Measurements from ENCODE around the gene LIAS.
A peak's percentile ranks its signal among the peaks of the same experiment; 100 is the strongest.

The LIAS gene

DNA sequence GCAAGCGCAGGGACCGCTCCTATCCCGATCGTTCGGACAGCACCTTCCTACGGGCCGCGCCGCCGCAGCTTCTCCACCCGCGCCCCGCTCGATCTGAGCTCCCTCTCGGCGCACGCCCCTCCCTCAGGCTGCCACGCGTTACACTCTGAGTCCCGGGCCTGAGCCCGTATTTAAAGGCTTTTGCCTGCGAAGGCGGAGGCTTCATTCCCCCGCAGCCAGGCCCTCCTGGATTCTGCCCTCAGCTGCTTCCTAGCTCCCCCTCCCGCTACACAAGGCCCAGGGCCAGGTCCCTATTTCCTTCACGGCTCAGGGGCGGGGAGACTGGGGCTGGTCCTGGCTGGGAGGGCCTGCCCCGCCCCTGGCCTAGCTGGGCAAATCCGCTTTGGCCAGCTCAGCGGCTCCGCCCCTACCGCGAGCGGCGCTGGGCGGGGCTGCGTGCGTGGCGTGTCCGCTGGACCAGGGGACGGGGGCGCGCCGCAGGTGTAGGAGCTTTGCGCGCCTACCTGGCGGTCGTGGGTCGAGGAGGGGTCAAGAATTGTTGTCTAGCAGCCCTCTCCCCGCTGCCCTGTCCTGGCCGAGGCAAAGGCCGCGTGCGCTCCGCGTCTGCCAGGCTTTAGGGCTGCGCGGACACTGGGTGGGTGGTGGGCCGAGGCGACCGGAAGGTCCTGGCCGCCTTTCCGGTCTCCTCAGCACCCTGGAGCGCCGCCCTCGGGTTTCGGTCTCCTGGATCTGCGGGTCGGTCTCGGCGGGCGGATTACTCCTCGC, 68.6 kb downstream of the LIAS start, which contains the start of gene UGDH:
TSS of gene UGDH (minus strand) at position 144 of the 765 bp plus-strand sequence. CDS start 5,927 bp downstream, outside the sequence.
- H3K27me3 ChIP-seq (ENCODE audit: control insufficient read depth in 1 of 2, insufficient read depth in 2 of 2, low read length in 2 of 2), result no peaks in the 10 kb centered on the region
- peak within 1 kb of the TSS; percentile 96 to 97 for H3K4me3 ChIP-seq (ENCODE audit: low read depth in 1 of 2, low read length in 2 of 2)
- H3K27ac ChIP-seq (ENCODE audit: low read depth, low read length), result peak within 1 kb of the TSS; percentile 95
- H3K9ac ChIP-seq (ENCODE audit: low read depth in 1 of 2, low read length in 2 of 2), result peak within 1 kb of the TSS; percentile 93 to 98
- peaks cover 0 to 9% of the 10 kb centered on the region in 2 donors for H3K36me3 ChIP-seq (ENCODE audit: control insufficient read depth in 1 of 2, insufficient read depth in 2 of 2, low read length in 2 of 2)
- no peaks in the 10 kb centered on the region for H3K9me3 ChIP-seq (ENCODE audit: control insufficient read depth in 1 of 2, low read length in 2 of 2)
- peaks cover 13 to 14% of the 10 kb centered on the region in 2 donors for H3K4me1 ChIP-seq (ENCODE audit: control insufficient read depth in 1 of 2, insufficient read depth in 2 of 2, low read length in 2 of 2)

DNA sequence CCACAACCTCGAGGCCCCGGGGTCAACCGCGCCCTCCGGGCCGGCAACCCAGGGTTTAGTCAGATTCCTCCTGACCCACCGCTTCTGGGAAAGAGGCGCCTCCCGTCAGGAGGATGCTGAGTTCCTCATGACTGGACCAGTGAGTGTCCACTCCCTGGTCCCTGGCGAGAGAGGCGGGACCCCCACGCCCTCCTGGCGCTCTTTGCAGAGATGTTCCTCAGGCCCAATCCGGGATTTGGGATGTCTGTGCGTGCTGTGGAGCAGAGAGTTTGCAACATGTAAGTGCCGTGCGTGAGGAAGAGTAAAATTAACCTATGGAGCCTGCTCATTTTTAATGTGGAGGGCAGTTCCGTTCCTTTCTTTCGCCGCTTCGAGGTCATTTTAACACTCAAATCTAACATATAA, 69.2 kb downstream of the LIAS start:
- Histone ChIP-seq H3K9ac (ENCODE audit: low read depth in 1 of 2, low read length in 2 of 2) (peak overlapping the region; percentile 93 to 98), H3K4me3 (ENCODE audit: low read depth in 1 of 2, low read length in 2 of 2) (peak overlapping the region; percentile 96 to 97), H3K27ac (ENCODE audit: low read depth, low read length) (peak overlapping the region; percentile 95), H3K9me3 (ENCODE audit: control insufficient read depth in 1 of 2, low read length in 2 of 2) (no peaks in the 10 kb centered on the region), H3K27me3 (ENCODE audit: control insufficient read depth in 1 of 2, insufficient read depth in 2 of 2, low read length in 2 of 2) (no peaks in the 10 kb centered on the region), H3K4me1 (ENCODE audit: control insufficient read depth in 1 of 2, insufficient read depth in 2 of 2, low read length in 2 of 2) (peaks cover 9 to 14% of the 10 kb centered on the region in 2 donors), H3K36me3 (ENCODE audit: control insufficient read depth in 1 of 2, insufficient read depth in 2 of 2, low read length in 2 of 2) (peaks cover 0 to 10% of the 10 kb centered on the region in 2 donors)

Measured in duodenal mucosa (tissue), 2 donors.